AML-193 (cell line): ENCODE measurements around the gene REPIN1.
A peak's percentile ranks its signal among the peaks of the same experiment; 100 is the strongest.
"Not testable (repeated sequence)": the region's sequence is repeated elsewhere in the genome, so short reads cannot be mapped to it uniquely, and the experiment has no call there.

Experiments used
- DNase-seq, 2 experiments: peaks; one replicate each; lab custom pipeline; 2025; lab: John Stamatoyannopoulos, UW

The REPIN1 gene

DNA sequence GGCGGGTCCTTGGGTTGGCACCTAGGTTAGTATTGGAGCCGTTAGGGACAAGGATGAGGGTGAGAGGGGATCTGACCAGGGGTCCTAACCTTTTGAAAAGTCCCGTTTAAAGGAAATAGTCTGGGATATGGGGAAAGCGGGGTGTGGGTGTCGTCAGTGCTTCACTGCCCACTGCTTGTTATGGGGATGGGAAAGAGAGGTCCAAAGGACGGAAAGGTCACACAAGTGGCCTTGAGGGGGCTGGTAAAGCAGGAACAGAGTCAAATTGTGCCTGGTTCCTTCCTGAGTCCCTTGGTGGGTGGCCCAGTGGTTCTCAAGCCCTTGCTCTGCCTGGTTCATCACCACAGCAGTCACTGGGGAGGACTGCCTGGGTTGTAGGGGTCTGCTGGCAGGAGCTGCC, 7.9 kb downstream of the REPIN1 start:
- DNase-seq, result no peak

DNA sequence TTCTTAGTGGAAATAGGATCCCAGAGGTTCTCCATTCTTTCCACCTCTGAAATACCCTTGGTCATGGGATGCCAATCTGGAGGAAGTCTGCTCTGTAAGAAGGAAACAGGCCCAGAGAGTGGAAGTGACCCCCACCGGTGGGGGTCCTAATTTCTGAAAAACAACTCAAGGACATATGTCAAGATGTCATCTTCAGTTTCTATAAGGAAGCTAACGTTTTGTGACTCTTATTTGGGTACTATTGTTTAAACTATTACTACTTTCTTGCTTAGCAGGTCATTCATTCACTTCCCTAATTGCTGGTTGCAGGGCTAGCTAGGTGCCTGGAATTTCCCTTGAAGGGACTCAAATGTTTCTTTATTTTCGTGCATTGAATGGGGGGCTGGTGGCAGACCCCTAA, 8.6 kb downstream of the REPIN1 start:
- DNase-seq, result no peak

DNA sequence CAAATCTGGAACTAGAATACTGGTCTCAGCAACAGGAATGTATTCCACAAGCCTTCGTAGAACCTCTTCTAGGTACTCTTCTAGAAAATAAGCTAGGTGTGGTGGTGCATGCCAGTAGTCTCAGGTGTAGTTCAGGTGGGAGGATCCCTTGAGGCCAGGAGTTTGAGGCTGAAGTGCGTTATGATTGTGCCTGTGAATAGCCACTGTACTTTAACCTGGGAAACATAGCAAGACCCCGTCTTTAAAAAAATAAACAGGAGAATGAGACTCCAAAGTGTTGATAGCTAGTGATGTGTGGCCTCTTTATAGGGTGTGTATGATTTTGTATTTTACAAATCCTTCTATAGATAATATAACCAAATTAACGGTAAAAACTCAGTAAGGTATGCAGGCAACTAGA, 9.0 kb downstream of the REPIN1 start:
- DNase-seq, result no peak

DNA sequence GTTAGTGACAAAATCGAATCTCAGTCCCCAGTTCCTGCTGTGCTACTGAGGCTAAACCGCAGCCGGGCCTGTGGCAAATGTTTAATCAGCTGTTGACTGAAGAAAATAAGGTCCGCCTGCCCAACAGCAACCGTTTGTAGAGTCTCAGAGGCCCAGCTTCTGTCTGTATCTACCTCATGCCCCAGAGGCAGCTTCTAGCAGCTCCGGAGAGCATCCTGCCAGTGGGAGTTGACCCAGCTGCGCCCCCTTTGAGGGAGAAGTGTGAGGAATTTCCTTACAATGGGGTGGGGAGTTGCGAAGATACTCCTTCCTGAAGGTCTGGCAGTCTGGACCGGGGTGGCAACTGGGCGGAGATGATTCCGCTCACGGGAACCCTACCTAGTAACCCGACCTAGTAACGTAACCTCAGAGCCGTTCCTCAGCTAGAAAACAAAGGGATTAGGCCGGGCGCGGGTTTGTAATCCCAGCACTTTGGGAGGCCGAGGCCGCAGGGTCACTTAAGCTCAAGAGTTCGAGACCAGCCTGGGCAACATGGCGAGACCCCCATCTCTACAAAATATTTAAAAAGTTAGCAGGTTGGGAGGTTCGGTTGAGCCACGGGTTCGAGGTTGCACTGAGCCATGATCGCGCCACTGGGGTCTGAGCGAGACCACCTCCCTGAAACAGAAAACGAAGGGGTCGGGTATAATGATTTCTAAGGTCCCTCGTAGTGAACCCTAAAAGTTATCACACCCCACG, 9.7 kb downstream of the REPIN1 start:
- DNase-seq, result peak; percentile 29 to 46

DNA sequence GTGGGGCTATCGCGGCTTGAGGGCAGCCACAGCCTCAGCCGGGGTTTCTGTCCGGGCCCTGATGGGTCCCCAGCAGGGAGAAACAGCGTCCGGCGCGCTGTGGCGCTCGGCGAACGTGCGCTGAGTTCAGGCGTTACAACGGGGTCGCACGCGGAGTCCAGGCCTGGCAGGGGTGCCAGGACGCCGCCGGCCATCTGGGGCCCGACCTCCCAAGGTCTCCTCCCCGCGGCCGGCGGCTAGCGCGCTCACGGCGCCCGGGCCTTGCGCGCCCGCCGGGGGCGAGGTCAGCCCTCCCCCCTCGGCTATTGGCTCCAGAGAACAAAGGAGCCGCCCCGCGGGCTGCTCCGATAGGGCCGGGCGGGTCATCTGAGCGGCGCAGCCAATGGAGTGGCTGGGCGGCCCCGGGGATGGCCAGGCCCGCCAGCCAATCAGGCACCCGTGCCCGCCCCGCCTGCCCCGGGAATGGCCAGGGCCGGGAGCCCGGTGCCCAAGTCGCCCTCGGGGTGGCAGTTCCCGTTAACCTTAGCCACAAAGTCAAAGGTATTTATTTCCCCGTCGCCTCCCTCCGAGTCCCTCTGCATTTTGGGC, 10.3 kb downstream of the REPIN1 start, which contains the start of gene ZNF775:
Gene ZNF775, plus strand, starts transcription at position 478 of the 588 bp plus-strand sequence. CDS start 9,141 bp downstream, outside the sequence.
- DNase-seq, result peak; percentile 88 to 94

DNA sequence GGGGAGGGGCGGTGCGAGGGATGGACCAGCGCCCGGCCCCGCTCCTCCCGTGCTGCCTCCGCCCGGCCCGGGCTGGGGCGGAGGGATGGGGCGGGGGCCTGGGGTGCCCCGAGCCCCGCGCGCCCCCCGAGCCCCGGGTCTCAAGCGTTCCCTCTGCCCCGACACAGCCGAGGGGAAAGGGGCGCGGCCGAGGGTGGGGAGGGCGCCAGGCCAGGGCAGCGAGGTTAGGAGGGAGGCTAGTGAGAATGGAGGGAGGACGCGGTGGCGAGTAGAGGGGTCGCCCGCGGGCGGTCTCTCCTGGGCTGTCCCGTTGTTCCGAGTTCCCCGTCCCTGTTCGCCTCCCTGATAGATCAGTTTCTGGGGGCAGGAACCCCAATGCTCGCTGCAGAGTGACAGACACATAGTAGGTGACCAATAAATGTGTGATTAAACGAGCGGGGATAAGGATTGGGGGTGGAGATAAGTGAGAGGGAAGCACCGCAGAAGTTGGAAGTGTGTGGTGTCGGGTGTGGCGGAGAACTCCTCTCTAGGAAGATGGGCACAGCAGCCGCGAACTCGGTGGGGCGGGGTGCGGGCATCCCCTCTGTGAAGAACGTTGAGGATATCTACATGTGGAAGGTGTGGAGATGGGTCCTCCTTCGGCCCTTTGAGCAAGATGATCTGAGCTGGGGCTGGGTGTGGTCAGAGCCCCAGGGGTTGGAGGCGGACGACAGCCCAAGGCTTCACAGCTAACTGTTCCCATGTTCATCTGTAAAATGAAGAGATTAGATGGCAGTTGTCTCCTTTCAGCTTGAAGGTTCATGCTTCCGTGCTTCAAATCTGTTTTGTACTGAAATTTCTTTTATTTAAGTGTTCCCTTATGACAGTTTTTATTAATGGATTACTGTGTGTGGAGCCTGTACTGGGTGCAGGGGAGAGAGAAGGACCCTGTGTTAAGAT, 11.1 kb downstream of the REPIN1 start:
- DNase-seq, result peak; percentile 14 to 58

DNA sequence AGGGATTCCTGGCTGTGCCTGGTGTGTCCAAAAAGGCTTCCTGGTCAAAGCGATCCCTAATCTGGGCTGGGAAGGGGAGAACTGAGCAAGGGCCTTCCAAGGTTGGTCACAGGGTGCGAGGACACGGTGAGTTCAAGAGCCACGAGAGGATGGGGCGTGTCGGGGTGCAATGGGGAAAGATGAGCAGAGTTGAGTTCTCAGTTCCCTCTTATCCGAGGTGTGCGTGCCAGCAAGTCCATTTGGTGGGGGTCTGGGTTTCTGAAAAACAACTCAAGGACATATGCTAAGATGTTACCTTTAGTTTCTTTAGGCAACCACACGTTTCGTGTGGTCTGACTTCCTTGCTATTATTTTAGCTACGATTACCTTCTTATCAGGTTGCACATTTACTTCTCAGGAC, 11.8 kb downstream of the REPIN1 start:
- no peak for DNase-seq

DNA sequence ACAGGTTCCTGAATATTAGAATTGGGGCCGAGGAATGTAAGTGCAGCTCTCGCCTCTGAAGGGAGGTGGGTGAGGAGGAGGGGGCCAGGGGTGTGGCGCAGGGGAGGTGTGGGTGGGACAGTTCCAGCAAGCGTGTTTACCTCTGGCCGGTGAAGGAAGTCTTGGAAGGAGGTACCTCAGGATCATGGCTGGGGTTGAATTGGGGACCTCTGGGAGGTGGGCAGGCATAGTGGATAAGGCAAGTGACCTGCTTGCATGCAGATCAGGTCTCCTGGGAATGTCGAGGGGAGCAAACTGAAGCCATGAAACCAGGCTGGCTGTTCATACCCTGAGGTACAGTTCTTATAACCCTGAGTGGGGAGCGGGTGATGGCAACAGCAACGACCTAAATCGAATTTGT, 12.5 kb downstream of the REPIN1 start:
- DNase-seq, result no peak

DNA sequence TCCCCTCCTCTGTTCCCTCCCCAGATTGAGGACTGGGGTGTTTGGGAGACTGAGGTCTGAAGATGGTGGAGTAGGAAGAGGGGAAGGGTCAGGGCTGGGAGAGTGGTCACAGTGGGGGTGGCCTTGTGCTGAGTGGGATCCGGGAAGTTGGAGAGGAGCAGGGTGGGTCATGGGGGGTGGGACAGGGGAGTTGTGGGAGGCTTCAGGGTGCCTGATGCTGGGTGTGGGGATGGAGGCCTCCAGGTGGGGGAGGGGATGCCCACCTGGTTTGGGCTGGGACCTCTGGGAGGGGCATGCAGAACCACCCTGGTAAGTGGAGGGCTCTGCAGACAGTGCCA, 13.1 kb downstream of the REPIN1 start:
- DNase-seq, result no peak

DNA sequence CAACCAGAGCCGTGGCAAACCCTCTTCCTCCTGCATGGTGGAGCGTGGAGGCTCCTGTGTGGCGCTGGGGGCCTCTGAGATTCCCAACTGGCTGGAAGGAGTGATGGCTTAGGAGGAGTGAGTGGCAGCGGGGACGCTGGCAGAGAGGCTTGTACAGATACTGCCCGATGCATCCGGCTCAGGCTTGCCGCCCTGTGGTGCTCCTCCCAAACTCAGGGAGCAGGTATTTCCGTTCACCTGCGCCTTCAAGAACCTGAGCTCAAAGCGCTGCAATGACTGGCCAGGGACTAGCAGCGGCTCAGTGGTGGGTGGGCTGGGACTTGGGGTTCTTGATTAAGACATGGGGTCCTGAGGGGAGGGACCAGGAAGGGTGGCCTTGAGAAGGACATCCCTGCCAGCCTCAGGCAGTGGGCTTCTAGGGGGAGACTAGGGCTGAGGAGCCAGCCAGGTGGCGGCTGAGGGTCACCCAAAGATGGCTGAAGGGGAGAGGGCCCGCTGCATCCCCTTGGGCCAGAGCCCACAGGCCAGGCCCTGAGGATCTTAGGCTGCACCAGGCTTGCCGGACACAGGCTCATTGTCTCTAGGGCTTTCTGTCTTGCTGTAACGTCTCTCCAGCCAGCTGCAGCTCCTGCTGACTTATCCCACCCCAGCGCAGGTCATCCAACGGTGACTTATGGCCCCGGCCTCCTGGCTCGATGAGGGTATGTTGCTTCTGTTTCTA, 13.7 kb downstream of the REPIN1 start:
- no peak for DNase-seq

DNA sequence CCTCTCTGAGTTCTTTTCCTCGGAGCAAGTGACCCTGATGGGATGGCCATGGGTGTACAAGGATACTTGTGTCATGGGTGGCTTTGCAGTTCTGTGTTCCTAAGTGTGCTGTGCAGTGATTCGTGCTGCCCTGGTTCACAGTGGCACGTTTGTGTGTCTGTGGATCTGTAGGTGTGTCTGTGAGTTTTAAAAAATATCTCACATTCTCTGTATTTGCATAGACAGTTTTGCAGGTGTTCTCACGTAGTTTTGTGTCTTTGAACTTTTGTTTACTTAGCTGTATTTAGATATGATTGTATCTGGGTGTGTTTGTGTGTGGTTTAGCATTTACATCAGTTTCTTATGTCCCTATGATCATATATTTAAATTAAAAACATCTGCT, 14.2 kb downstream of the REPIN1 start:
- DNase-seq, result no peak

DNA sequence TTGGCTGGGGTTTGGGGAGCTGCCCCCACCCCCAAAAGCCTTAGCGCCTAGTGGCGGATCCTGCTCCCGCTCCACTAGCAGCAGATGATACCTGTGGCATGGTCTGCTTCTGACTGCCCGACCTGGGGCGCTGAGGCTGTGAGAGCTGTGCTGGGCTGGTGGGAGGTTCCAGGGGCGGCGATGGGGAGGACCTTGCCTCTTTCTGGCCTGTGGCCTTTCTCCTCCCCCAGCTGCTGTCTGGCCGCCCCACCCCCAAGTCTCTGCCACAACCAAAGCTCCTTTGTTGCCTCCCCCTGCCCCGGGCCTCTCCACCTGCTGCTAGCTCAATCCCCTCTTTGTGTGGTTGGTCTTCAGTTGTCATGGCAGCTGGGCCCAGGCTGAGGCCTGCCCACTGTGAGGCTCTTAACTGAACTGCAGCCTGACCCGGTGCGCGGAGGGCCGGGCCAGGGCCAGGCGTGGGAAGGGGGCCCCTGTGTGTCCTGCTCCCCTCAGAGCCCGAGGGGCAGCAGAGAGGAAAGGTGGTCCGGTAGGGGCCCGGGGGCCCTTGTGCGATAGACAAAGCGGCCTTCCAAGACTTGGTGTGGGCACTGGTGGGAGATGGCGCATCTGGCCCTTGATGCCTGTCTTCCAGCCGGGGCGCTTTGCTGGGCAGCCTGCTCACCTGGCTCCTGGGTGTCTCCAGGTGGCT, 15.2 kb downstream of the REPIN1 start:
- DNase-seq, result no peak

DNA sequence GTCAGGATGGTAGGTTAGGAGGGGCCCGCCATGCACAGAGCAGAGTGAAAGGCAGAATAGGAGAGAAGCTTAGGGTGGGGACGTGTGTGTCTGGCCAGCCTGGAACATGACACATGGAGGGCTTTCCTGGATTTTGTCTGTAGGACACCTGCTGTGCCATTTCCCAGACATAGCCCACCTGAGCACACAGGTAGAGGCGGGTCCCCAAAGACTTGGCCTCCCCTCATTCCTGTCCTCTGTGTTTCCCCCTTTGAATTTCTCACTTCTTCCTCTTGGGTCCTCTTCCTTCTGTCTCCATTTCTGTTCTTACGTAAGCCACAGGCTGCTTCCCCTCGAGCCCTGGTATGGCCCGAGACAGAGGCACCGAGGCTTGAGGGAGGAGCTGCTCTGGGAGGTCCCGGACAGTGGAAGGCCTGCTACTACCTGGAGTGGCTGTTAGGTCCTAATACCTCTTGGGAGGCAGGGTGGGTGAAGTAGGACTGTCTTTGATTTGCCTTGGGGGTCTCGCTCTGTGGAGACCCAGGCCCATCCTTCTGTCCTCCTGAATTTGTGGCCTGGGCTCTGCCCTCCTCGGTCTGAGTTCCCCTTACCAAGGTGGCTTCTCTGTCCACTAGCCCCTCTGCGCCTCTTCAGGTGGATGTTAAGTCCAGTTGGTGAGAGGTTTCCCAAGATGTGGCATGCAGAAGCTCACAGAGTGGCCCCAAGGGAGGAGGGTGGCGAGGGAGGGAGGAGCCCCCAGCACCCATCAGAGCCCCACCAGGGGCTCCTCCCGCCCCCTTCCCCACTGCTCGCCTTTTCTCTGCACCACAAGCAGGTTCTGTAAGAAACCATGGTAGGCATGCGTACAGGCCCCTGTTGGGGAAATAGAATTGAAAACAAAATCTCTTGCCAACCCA, 16.0 kb downstream of the REPIN1 start:
- DNase-seq, result peak; percentile 28 to 38

DNA sequence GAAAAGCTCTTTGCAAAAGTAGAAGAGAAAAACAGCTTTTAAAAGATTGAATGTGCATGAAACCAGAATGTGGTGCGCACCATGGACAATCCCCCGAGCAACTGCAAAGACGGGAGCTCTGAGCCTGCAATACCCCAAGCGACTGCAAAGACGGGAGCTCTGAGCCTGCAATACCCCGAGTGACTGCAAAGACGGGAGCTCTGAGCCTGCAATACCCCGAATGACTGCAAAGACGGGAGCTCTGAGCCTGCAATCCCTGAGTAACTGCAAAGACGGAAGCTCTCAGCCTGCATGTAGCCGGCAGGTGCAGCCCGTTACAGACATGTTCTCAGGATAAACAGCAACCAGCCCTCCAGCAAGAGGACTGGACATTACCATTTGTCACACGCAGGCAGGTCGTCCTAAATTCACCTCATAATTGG, 16.7 kb downstream of the REPIN1 start:
- no peak for DNase-seq

DNA sequence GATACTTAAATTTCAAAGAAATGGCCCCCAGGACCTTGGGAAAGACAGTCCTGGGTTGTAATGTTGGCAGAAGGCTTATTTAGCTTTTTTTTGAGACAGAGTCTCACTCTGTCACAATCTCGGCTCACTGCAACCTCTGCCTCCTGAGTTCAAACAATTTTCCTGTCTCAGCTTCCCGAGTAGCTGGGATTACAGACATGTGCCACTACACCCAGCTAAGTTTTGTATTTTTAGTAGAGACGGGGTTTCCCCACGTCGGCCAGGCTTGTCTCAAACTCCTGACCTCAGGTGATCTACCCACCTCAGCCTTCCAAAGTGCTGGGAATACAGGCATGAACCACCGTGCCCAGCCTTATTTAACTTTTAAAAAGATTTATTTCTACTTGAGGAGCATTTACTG, 17.3 kb downstream of the REPIN1 start:
- not testable (repeated sequence) for DNase-seq

DNA sequence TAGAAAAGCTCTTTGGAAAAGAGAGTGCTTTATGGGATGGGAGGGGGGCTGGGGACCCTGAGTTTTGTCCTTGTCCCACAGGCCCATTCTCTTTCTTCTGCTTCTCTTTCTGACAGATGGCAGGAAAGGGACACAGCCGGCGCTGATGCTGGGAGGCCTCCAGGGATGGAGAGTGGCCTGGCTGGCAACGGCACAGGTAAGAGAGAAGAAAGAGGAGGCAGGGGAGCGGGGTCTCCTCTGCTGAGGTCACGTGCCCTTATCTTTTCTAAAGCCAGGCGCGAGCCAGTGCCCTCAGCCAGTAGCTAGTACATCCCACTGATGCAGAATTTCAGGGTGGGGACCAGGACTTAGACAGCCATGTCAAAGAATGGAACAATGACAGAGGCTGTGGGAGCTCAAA, 19.7 kb downstream of the REPIN1 start:
- no peak for DNase-seq

DNA sequence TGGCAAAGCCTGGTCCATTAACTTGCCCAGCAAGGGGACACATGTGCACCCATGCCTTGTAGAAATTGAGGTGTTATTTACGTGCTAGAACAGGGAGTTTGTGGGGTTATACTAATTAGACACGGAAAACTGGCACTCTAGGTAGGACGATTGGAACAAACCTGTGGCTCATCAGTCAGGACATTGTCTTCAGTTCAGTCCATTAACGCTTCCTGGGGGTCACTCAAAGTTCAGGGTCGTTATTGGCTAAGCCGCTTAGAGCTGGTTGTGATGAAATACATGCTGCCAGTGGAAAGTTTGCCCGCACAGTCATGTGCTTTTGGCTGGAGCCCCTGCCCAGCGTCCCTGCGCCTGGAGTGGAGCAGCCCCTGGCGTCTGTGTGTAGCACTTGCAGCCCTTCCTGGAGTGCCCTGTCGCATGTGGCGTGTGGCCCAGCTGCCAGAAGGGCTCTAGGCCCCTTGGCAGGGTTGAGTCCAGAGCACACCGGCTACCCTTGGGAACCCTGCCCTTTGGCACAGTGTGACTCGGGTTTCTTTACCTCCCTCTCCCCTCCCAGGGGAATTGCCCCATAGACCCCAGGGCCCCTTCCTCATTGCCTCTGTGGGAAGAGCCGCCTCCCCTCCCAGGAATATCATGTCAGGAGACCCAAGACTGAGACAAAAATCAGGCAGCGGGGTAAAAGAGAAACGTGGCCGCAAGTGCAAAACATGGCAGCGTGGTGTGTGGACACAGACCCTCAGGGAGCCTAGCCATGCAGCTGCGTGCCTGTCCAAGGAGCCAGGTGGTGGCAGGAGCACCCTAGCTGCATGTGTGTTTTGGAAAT, 20.3 kb downstream of the REPIN1 start:
- no peak for DNase-seq

DNA sequence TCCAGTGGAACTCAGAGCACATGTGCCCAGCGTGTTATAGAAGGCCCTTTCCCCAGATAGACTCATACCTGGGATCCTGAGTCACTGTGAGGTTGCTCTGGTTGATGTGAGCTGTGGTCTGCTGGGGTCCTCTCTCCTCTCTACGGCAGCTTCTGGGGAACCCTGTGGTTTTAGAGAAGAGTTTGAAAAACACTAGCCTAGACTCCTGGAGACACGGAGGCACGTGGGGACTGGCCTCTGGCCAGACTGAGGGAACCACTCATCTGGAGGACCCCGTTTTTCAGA, 20.9 kb downstream of the REPIN1 start:
- no peak for DNase-seq

DNA sequence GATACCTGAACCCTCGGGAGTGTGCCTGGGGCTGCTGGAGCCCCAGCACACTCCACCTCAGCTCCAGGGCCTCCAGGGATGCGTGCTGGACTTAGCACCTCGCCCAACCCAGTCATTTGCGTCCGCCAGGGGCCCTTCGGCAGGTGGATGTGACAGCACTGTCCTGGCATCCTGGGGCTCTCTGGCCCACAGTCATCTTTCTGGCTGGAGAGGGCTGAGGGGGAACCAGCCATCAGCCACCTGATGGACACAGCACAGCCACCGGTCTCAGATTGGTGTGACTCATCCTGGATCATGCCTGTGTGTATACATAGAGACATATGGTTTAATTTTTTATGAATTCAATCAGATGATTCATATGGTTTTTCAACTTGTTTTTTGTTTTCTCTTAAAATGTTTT, 21.6 kb downstream of the REPIN1 start:
- DNase-seq, result no peak

DNA sequence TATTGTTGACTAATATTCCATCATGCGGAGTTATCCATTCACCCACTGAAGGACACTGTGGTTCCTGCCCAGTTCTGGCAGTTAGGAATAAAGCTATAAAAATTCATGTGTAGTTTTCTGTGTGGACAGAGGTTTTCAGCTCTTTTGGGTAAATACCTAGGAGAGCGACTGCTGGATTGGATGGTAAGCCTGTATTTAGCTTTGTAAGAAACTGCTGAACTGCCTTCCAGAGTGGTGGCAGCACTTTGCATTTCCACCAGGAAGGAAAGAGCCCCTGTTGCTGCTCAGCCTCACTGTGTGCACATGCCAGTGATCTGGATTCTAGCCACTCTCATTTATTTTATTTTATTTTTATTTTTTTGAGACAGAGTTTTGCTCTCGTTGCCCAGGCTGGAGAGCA, 24.7 kb downstream of the REPIN1 start:
- no peak for DNase-seq
